ENCODE results near the gene LENG9. TPM values are rescaled to one million over a fixed set of nuclear protein-coding genes. Genes with fewer than 3 reads are reported as not detected.

Gene LENG9
- total RNA-seq, 4 donors from 2014 or later: 5.4 to 9.3 (median 8.1) TPM

DNA sequence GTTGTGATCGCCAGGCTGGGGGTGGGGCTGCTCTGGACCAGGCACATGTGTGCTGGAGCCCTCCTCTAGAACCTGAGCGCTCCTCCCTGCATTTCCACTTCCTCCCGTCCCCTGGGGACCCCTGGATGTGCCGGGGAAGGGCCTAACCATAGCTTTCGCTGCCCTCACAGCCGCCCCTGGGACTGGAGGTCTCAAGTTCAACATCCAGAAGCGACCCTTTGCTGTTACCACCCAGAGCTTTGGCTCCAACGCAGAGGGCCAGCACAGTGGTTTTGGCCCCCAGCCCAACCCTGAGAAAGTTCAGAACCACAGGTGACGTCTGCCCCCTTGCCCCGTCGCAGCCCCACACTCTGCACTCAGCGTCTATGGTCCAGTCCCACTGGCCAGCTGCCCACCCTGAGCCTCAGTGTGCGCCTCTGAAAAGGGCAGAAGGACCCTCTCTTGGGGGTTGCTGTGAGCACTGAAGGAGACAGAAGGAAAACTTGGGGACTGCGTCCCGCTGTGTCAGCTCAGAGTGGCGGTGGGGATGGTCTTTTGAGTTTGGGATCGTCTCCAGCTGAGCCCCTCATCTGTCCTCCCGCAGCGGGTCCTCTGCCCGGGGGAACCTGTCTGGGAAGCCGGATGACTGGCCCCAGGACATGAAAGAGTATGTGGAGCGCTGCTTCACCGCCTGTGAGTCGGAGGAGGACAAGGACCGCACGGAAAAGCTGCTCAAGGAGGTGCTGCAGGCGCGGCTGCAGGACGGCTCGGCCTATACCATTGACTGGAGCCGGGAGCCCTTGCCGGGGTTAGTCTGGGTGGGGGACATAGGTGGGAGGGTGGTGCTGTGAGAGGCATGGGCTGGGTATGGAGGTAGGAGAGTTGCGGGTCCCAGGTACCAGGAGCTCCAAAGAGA lies 8.6 kb downstream of the LENG9 start:
- no peak for TF ChIP-seq EP300 (IDR thresholded peaks at IDR 0.05)
- TF ChIP-seq POLR2AphosphoS5 (IDR thresholded peaks at IDR 0.05): no peak
- TF ChIP-seq, protein P1, sequence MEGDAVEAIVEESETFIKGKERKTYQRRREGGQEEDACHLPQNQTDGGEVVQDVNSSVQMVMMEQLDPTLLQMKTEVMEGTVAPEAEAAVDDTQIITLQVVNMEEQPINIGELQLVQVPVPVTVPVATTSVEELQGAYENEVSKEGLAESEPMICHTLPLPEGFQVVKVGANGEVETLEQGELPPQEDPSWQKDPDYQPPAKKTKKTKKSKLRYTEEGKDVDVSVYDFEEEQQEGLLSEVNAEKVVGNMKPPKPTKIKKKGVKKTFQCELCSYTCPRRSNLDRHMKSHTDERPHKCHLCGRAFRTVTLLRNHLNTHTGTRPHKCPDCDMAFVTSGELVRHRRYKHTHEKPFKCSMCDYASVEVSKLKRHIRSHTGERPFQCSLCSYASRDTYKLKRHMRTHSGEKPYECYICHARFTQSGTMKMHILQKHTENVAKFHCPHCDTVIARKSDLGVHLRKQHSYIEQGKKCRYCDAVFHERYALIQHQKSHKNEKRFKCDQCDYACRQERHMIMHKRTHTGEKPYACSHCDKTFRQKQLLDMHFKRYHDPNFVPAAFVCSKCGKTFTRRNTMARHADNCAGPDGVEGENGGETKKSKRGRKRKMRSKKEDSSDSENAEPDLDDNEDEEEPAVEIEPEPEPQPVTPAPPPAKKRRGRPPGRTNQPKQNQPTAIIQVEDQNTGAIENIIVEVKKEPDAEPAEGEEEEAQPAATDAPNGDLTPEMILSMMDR (IDR thresholded peaks at IDR 0.05): no peak
- no peak for TF ChIP-seq POLR2A (IDR thresholded peaks at IDR 0.05; ENCODE audit: low read depth)
- DNase-seq (ENCODE audit: extremely low spot score): no peak
- WGBS: 92% methylated on average over 28 of the region's 33 CpGs
- no peak overlapping the region for H3K27ac ChIP-seq (replicated peaks in 1 of 4)
- H3K4me3 ChIP-seq: no peak overlapping the region
- peaks cover 26 to 55% (median 48%) of the 10 kb centered on the region in 4 donors for H3K4me1 ChIP-seq
- intact Hi-C loops (cut with DNase I): no loop called here
- H3K9me3 ChIP-seq: no peaks in the 10 kb centered on the region
- H3K36me3 ChIP-seq: peaks cover 81 to 95% (median 93%) of the 10 kb centered on the region in 4 donors
- no peaks in the 10 kb centered on the region for H3K27me3 ChIP-seq

- DNase-seq (ENCODE audit: extremely low spot score): no peak
- intact Hi-C loops (cut with DNase I): no loop called here
- 86% methylated on average over 23 of the region's 31 CpGs for WGBS
- Histone ChIP-seq H3K36me3 (peaks cover 75 to 86% (median 84%) of the 10 kb centered on the region in 4 donors), H3K4me3 (no peak overlapping the region), H3K27ac (replicated peaks in 1 of 4) (no peak overlapping the region), H3K9me3 (no peaks in the 10 kb centered on the region), H3K27me3 (no peaks in the 10 kb centered on the region), H3K4me1 (peaks cover 23 to 51% (median 43%) of the 10 kb centered on the region in 4 donors)
- TF ChIP-seq POLR2AphosphoS5 (IDR thresholded peaks at IDR 0.05) (no peak), EP300 (IDR thresholded peaks at IDR 0.05) (no peak), POLR2A (IDR thresholded peaks at IDR 0.05; ENCODE audit: low read depth) (no peak)
- TF ChIP-seq, protein P1 (IDR thresholded peaks at IDR 0.05): no peak
Observed at GRCh38 chr19:54453921-54454780, 9.4 kb downstream of the LENG9 start.

DNA sequence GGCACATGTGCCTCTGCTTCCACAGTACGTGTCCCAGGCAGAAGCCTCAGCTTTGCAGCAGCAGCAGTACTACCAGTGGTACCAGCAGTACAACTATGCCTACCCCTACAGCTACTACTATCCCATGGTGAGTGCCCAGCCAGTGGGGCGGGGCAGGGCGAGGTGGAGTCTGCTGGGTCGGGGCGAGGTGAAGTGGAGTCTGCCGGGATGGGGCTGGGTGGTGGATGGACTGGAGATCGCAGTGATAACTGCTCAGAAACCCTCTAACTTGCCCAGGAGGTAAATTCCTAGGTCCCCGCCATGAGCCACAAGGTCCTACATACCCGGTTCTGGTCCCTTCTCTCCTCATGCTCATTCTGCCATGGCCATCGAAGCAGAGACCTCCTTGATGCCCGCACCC lies 11.0 kb downstream of the LENG9 start:
- 82% methylated on average over 6 of the region's 11 CpGs for WGBS
- TF ChIP-seq EP300 (IDR thresholded peaks at IDR 0.05) (no peak), POLR2AphosphoS5 (IDR thresholded peaks at IDR 0.05) (no peak), POLR2A (IDR thresholded peaks at IDR 0.05; ENCODE audit: low read depth) (no peak)
- TF ChIP-seq, protein P1 (IDR thresholded peaks at IDR 0.05): no peak
- peaks cover 59 to 71% (median 69%) of the 10 kb centered on the region in 4 donors for H3K36me3 ChIP-seq
- DNase-seq (ENCODE audit: extremely low spot score): no peak
- H3K4me3 ChIP-seq: no peak overlapping the region
- no peak overlapping the region for H3K27ac ChIP-seq (replicated peaks in 1 of 4)
- no peaks in the 10 kb centered on the region for H3K27me3 ChIP-seq
- intact Hi-C loops (cut with DNase I): no loop called here
- H3K9me3 ChIP-seq: no peaks in the 10 kb centered on the region
- peaks cover 26 to 52% (median 44%) of the 10 kb centered on the region in 4 donors for H3K4me1 ChIP-seq

DNA sequence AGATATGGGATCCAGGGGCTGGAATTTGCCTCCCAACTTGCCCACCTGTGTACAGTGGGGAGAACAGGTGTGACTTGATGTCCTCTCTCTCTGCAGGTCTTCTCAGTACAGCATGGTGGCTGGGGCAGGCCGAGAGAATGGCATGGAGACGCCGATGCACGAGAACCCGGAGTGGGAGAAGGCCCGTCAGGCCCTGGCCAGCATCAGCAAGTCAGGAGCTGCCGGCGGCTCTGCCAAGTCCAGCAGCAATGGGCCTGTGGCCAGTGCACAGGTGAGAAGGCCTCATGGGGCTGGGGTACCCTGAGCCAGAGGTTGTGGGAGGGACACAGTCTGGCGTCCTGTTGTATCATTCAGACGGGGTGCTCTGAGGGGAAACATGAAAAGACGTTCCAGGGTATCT lies 11.6 kb downstream of the LENG9 start:
- Histone ChIP-seq H3K27ac (replicated peaks in 1 of 4) (no peak overlapping the region), H3K27me3 (no peaks in the 10 kb centered on the region), H3K4me3 (no peak overlapping the region), H3K9me3 (no peaks in the 10 kb centered on the region), H3K4me1 (peaks cover 32 to 58% (median 50%) of the 10 kb centered on the region in 4 donors), H3K36me3 (peaks cover 53 to 64% (median 62%) of the 10 kb centered on the region in 4 donors)
- TF ChIP-seq POLR2AphosphoS5 (IDR thresholded peaks at IDR 0.05) (no peak), EP300 (IDR thresholded peaks at IDR 0.05) (no peak), POLR2A (IDR thresholded peaks at IDR 0.05; ENCODE audit: low read depth) (no peak)
- TF ChIP-seq, protein P1 (IDR thresholded peaks at IDR 0.05): no peak
- intact Hi-C loops (cut with DNase I): no loop called here
- 82% methylated on average over 11 of the region's 11 CpGs for WGBS
- no peak for DNase-seq (ENCODE audit: extremely low spot score)

All from esophagus muscularis mucosa (tissue), 4 donors.